NCI-H1930 (cell line): ENCODE results near the gene CFAP69.
"Not testable (repeated sequence)": the region's sequence is repeated elsewhere in the genome, so short reads cannot be mapped to it uniquely, and the experiment has no call there.

Experiments used
- DNase-seq, 2 experiments: peaks; one replicate each; lab custom pipeline; 2025; lab: John Stamatoyannopoulos, UW

CFAP69 gene

DNA sequence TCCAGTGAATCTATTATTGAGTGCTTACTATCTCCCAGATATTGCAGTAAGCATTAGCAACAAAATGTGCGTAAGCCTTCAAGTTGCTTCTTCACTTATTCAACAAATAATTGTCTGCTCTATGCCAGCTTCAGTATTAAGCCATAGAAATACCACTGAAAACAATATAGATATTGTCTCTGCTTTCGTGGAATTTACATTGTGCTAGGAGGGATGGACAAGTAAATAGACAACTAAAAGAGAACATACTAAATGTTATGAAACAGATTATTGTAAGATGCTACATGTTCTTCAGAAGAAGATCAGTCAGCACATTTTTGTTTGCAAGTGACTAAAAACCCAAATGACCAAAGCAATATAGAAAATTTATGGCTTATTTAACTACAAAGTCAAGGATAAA lies 27.3 kb downstream of the CFAP69 start:
- DNase-seq: no peak

DNA sequence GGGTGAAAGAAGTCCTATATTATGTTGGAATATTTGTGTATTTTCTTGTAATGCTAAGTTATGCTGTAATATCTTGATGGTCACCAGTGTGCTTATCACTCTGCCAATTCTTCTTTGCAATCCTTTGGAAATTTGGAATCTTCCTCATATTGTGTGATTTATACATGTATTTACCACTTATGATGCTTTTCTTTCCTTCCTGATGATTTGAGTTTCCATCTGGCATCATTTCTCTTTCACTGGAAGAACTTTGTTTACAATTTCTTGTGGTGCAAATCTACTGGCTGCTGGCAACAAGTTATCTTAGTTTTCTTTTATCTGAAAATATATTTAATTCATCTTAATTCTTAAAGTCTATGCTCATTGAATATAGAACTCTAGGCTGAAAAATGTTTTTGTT lies 29.2 kb downstream of the CFAP69 start:
- DNase-seq: no peak

DNA sequence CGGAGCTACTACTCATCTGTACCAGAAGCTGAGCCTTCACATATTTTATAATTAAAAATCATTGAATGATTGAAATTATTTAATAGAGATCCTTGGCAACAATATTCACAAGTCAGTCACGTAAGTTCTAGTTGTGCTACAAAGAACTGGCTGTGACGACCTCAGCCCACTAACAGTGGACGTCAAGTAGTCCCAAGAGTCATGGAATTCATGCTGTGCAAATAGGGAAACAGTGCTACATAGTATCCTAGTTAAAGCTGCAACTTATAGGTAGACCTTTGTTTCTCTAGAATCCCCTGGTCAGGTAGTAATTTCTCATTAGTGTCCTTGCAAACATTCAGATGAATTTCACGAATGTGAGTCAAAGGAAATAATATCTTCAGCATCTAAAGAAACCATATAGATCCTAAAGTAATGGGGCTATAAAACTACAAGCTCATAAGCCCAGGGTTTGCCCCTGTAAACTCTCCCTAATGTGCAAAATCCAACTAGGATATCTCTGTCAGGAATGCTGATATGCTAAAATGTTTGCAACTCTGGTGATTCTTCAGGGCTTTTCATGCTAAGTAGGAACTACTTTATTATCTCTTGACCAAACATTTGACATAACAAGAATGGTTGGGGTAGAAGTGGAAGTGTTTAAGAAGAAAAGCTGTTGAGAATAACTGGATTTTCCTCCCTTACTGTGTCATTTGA lies 31.2 kb downstream of the CFAP69 start:
- DNase-seq: no peak

DNA sequence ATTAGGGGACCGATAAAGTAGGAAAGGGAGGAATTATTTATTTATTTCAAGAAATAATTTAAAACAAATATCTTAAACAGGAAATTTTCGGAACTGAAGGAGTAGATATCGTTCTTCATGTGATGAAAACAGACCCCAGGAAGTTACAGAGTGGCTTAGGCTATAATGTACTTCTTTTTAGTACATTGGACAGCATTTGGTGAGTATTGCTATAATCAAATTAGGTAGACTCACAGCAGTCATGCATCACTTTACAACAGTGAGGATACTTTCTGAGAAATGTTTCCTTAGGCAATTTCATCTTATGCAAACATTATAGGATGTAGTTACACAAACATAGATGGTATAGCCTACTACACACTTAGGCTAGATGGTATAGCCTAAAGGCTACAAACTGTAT lies 43.2 kb downstream of the CFAP69 start:
- DNase-seq: no peak

DNA sequence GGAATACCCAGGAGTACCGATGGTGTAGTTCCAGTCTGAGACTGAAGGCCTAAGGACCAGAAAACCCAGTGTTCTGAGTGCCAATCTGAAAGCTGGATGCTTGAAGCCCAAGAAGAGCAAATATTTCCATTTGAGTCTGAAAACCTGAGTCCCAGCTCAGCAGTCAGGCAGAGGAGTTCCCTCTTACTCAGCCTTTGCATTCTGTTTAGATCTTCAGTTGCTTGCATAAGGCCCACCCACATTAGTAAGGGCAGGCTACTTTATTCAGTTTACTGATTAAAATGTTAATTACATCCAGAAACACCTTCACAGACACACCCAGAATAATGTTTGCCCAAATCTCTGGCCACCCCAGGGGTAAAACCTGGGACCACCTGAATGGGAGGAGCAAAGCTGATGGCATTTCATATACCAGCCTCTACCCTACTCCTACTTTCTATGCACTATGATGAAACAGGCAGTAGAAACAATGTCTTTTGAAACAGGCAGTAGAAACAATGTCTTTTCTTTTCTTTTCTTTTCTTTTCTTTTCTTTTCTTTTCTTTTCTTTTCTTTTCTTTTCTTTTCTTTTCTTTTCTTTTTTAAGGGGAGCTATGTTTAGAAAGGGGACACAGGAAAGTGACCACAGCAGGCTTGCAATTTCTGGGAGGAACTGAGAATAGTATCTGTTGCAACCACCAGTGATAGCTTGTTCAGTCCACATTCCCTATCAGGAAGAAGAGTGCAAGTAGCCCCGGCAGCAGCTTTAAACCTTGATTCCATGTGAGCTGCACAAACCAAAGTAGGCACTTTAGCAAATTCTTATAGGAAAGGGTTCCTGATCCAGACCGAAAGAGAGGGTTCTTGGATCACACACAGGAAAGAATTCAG lies 45.5 kb downstream of the CFAP69 start:
- no peak for DNase-seq

DNA sequence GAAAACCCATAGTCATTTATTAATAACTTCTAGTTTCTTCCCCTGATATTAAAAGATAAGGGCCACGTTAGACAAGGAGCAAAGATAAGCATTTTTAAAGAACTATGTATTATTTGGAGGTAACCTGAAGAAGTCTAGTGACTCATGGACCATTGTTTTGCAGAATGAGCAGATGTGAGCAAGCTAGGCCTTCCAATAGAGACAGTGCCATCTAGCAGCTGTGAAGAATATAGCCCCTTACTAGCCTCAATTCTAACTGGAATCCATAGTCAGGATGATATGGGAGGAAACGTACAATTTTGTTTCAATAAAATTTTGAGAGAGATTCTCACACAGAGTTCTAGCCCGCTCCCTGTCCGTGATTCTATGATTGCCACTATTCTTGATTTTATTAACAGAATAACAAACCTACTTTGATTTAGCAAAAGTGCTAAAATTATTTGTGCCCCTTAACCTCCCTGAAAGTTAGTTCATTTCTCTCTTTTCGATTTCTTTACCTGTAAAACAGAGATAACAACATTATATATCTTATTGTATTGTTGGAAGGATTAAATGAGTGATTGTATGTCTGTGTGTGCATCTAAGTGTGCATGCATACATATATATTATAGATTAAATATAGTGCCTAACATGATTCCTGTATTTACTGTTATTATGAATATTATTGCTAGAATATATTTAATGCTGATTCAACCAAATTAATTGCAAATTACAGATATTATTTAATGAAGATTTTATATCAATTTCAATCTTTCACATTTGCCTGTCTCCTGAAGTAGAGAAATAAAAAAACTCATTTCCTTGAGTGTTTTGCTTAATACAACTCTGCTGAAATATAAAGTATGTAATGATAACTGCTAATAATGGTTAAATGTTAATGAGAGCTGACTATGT lies 53.4 kb downstream of the CFAP69 start:
- DNase-seq: peak; percentile 16 to 44

DNA sequence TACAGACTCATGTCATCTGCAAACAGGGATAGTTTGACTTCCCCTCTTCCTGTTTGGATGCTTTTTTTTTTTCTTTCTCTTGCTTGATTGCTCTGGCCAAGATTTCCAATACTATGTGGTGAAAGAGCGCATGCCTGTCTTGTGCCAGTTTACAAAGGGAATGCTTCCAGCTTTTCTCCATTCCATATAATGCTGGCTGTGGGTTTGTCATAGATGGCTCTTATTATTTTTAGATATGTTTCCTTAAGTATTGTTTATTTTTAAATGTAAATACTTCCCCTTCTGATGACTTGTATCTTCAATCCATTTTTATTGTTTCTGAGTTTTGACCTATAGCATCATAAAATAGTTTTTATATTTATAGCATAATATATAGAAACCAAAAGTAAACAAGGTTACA lies 58.3 kb downstream of the CFAP69 start:
- DNase-seq: no peak

DNA sequence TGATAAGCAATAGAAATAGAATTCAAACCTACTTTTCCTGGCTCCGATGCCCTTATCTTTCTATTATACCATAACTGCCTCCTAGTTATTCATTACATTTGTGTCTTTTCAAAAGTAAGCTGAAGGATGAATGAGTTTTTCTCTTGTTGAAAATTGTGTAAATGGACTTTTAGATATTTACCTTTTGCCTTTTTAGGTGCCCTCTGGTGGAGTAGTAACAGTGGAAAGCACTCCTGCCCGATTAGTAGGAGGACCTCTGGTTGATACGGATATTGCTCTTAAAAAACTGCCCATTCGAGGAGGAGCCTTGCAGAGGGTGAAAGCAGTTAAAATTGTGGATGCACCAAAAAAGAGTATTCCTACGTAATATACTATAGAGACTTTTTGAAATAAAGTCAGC lies 64.9 kb downstream of the CFAP69 start:
- no peak for DNase-seq

DNA sequence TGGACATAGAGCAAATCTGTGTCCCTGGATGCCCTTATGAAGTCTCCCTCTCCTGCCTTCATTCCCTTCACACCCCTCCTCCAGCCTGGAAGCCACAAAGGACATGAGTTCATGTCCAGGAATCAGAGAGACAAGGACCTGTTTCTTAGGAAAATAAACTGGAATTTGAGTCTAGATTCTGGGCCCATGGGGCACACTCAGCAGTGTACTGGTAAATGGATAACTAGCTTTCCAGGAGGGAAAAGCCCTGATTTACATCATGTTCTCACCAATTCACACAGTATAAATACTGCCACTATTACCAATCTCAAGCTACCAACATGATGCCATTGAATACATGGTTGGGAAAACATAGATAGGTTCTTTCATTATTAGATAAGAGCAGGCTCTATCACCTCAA lies 66.2 kb downstream of the CFAP69 start:
- no peak for DNase-seq

DNA sequence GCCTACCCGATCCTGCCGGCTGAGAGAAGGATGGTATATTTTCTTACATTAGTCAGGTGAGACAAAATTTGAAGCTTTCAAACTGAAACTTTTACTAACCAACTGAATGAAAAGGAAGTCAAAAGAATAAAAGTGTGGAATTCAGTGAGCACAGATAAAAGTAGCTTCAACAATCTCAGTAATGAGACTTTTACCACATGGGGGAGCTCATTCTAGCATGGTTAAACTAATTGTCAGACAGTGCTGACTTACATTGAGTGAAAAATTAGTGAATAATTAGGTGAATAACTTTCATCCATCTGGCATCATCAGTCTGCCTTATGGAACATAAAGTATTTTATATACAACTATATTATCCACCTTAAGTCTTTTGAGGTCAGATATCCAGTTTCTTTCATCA lies 67.8 kb downstream of the CFAP69 start:
- no peak for DNase-seq

DNA sequence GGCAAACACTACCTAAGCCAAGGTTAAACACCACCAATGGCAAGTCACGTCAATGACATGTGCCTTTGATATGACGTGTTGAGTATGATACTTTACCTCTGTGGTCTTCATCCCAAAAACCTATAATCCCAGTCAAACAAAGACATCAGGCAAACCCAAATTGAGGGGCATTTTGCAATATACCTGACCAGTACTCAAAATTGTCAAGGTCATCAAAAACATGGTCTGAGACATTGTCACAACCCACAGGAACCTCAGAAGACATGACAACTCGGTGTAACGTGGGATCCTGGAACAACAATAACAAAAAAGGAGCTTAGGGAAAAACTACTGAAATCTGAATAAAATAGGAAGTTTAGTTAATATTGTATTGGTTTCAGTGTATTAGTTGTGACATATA lies 68.9 kb downstream of the CFAP69 start:
- DNase-seq: no peak

DNA sequence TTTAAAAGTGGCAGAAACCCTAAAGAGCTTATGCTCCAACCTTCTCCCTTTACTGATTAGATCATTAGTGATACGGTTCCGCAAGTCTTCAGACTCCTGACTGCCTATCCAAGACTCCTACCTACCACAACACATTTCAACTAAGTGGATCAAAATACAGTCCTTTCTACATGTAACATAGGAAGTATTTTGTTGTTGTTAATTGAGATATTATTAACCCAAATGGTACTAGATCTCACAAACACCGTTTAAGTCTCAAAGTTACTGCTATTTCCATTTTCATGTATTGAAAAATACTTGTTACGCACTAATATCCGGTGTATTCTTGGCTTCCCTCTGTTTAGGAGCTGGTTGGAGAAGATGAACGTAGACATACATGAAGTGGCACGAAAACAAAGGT lies 75.0 kb downstream of the CFAP69 start:
- no peak for DNase-seq

DNA sequence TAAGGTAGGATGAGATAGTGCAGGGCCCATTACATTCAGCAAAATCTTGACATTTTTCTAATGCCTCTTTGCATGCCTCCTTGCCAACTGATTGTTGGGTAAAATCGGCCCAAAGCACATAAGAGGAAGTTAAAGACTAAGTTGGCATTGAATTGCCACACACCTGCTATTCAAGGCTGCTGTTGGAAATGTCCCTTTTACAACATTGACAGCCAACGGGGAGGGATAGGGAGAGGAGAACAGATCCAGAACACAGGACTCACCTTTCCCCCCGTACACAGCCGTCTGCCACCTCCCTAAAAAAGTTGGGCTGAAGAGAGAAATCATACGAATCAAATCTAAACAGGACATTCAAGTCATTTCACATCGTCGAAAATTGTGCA lies 75.4 kb downstream of the CFAP69 start:
- no peak for DNase-seq

DNA sequence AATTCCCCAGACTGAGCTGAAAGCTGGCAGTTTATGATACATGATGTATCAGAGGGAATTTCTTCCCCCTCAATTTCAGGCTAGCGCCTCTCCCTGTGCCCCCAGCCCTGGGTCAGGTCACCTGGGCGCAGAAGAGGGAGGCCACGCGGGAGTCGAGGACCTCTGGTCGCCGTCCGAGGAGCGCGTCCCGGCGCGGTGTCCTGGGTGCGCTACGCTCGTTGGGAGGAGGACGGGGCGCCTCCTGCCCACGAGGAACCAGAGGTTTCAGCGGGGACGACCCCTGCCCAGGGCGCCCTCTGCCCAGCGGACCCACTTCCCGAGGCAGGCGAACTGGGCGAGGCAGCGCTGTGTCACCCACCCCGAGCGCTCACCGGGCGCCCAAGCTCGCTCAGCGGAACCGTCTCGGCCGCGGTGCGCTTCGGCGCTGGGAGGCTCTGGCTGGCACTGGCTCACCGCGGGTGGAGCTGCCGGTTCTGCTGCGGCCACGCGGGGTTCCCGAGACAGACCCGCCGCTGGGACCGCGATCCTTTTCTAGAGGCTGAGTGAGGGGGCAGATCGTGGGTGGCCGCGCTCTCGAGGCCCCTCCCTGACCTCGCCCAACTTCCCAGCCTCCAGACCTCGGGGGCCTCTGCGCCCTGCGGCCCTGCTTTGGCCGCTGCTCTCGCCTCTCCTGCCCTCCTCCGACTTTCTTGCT lies 76.0 kb downstream of the CFAP69 start, which contains the start of gene FAM237B:
TSS of gene FAM237B (minus strand) at position 504 of the 694 bp plus-strand sequence. CDS start 1,556 bp downstream, outside the sequence.
- DNase-seq: no peak

DNA sequence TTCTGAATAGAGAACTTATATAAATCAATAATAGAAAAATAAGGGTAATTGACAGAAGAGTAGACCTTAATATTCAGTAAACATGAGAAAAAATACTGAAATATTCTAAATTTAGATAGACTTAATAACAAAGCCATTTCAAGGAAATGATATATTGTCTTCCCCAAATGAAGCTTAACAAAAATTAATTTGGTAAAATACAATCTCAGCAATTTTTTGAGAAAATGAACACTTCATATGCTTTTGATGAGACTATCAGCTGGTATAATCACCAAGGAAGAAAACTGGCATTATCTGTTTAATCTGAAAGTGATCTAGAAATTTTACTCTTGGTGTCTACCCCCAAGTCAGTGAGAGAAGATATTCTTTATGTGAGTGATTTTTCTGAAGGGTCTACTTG lies 77.9 kb downstream of the CFAP69 start:
- no peak for DNase-seq

DNA sequence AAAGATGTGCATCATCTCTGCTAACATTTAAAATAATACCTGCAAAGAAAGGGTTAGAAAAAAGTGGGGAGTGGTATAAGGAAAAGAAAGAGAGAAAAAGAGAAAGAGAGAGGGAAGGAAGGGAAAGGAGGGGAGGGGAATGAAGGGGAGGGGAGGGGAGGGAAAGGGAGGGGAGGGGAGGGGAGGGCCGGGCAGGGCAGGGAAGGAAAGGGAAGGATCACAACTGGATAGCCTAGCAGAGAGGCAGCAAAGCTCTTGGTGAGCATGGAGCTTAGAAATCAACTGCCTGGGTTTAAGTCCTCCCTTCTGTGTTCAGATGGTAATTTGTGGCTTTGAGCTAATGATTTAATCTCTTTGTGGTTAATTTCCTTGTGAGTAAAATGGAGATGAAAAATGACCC lies 81.5 kb downstream of the CFAP69 start:
- DNase-seq: no peak

DNA sequence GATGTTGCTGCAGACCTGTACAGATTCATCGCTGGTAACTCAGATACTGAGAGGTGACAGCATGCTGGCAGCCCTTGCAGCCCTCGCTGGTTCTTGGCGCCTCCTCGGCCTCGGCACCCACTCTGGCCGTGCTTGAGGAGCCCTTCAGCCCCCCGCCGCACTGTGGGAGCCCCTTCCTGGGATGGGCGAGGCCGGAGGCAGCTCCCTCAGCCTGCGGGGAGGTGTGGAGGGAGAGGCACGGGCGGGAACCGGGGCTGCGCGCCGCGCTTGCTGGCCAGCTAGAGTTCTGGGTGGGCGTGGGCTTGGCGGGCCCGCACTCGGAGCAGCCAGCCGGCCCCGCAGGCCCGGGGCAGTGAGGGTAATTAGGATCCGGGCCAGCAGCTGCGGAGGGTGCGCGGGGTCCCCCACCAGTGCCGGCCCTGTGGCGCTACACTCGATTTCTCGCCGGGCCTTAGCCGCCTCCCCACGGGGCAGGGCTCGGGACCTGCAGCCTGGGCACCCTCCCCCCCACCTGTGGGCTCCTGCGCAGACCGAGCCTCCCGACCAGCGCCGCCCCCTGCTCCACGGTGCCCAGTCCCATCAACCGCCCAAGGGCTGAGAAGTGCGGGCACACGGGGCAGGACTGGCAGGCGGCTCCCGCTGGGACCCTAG lies 89.3 kb downstream of the CFAP69 start:
- DNase-seq: no peak

DNA sequence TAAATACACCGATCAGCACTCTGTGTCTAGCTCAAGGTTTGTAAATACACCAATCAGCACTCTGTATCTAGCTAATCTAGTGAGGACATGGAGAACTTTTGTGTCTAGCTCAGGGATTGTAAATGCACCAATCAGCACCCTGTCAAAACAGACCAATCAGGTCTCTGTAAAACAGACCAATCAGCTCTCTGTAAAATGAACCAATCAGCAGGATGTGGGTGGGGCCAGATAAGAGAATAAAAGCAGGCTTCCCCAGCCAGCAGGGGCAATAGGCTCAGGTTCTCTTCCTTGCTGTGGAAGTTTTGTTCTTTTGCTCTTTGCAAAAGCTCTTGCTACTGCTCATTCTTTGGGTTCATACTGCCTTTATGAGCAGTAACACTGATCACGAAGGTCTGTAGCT lies 90.0 kb downstream of the CFAP69 start:
- not testable (repeated sequence) for DNase-seq

DNA sequence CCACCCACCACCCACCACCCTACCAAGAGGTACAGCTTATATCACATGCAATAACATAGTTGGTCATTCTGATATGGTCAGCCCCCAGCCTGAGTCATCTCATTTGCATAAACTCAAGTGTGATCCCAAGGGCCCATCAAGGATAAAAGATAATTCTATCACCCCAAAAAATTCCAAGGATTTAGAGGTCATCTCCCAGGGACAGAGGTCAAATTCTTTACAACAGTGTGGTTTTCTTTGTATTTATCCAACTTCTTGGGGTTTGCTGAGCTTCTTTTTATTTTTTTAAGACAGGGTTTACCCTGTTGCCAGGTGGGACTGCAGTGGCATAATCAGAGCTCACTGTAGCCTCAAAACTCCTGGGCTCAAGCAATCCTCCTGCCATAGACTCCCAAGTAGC lies 92.1 kb downstream of the CFAP69 start:
- DNase-seq: no peak

DNA sequence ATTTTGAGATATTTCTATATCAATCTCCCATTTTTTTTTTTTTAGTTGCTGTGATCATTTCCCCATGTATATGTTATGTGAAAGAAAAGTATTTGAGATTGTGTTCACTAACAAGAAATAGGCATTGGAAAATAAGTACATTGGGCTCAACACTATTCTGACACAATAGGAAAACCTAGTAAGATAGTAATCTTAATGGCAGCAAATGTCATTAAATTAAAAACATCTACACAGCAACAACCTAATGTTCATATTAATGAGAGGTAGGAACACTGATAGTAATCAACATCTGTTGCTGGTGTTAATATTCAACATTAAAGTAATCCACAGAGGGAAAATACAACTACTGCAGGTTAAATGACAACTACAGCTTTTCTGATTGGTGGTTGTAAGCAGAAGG lies 100.0 kb downstream of the CFAP69 start:
- DNase-seq: no peak

DNA sequence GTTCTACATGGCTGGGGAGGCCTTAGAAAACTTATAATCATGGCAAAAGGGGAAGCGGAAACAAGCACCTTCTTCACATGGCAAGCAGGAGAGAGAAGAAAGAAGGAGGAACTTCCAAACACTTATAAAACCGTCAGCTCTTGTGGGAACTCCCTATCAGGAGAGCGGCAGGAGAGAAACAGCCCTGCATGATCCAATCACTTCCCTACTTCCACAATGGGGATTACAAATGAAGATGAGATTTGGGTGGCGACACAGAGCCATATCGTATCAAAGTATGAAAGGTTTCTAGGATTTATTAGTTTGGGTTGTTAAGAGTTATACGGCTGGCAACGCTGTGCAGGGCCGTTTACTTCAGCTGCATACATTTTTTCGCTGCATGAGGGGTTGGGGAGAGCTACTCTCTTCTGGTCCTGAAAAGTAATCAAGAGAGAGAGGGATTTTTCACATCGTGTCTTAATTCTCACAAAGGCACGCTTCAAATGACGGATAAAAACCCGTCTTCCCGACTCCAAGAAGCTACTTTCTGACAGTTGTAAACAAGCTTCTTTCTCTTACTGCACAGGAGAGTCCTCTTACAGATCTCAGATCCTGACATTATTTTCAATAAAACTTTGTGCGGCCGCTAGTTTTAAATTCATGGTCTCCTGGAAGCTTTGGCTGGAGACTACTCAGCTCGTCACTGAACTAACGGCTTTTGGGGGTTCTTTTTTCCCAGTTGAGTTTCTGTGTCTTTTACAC lies 100.8 kb downstream of the CFAP69 start:
- DNase-seq: peak in 1 of 2 experiments; percentile 10
